Left lung (tissue), 10 donors: ENCODE measurements around the gene EPSTI1. TPM values are rescaled to one million over a fixed set of nuclear protein-coding genes. Genes with fewer than 3 reads are reported as not detected.

Source experiments
- ATAC-seq: fragments of 200-7000 bp; cut with Tn5 transposase; one replicate; pipeline ENCODE4 v1.9.1; 2020; ENCODE audit warnings: moderate library complexity
- DNase-seq, 4 donors: peaks; one replicate each; pipeline ENCODE4 v3.0.0-alpha.2; 2013 to 2020
- H3K27ac ChIP-seq, 2 donors: fragments of 200-600 bp; sonication (generic) in 1 of 2; one replicate each; pipeline versions ENCODE4 v1.5.0 to v1.8.0; 2020 to 2021
- H3K27me3 ChIP-seq, 2 donors: fragments of 200-600 bp; sonication (generic) in 1 of 2; one replicate each; pipeline versions ENCODE4 v1.5.0 to v1.8.0; 2020 to 2021
- H3K36me3 ChIP-seq, 2 donors: fragments of 200-600 bp; sonication (generic) in 1 of 2; one replicate each; pipeline versions ENCODE4 v1.5.0 to v1.8.0; 2020 to 2021
- H3K4me1 ChIP-seq, 2 donors: fragments of 200-600 bp; one replicate each; pipeline ENCODE4 v1.8.0; 2021
- H3K4me3 ChIP-seq, 2 donors: fragments of 200-600 bp; sonication (generic) in 1 of 2; one replicate each; pipeline versions ENCODE4 v1.5.0 to v1.8.0; 2020 to 2021; ENCODE audit warnings: mild to moderate bottlenecking in 1 of 2
- H3K9me3 ChIP-seq, 2 donors: fragments of 200-600 bp; sonication (generic) in 1 of 2; one replicate each; pipeline versions ENCODE4 v1.5.0 to v1.8.0; 2020 to 2021
- CTCF ChIP-seq, 2 donors: fragments of 200-600 bp; sonication (generic) in 1 of 2; IDR thresholded peaks; one replicate each; pipeline versions ENCODE4 v1.5.0 to v1.8.0; 2021; ENCODE audit warnings: antibody characterized with exemption in 2 of 2
- intact Hi-C, 2 donors: fragments of 100-400 bp; cut with DNase I; formaldehyde crosslinking; loops; one replicate each; pipeline versions ENCODE4 v1.11.2 to v1.14.2; 2022
- polyA plus RNA-seq, 6 donors: library from polyadenylated mRNA; unstranded; fragments of 120-200 nt; gene quantifications; one replicate each; pipeline ENCODE4 v1.2.1, GENCODE V29; 2013; ENCODE audit not compliant: insufficient read length in 6 of 6
- total RNA-seq, 2 donors: library from RNA; stranded (reverse); fragmentation: NEBNext Ultra II Directional; extraction: Animal tissue kit (Norgen Biotek cat#: 25700); gene quantifications; one replicate each; pipeline ENCODE4 v1.2.1, GENCODE V29; 2021
- donor health status: DM: no; HTN: yes; CAD: no.
- donor health status: DM: no; HTN: no; CAD: no.

Gene EPSTI1
- total and polyA plus RNA-seq, 8 donors = 11.1 to 22.4 (median 14.1) TPM

DNA sequence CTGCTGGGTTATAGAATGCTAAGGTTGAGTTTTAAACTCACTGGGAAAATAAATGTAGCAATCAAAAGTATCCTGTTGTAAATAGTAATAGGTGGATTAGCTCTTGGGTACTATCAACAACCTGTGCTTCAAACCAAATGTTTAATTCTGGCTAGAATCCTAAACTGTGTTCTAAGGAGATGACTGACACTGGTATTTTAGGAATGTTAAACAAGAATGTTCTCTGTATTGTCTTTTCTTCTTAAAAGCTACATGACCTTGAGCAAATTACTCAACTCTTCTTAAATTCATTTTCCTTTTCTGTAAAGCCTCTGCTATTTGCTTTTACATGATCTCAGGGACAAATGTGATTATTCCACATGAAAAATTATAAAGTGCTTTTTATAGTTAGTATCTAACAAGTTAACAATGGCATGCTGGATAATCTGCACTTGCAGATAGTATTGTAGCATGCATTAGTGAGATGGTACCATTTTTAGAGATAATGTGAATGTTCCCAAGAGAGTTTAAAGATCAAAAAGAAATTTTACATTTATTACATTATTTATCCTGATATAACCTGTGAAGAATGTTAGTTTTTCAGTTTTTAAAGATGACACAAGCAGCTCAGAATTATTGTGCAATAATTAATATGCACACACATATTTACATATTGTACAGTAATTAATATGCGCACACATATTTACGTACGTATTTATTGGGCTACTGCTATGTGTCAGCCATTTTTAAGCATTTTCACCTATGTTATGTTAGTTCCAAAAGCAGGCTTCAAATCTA is 13.6 kb upstream of the EPSTI1 start:
- Histone ChIP-seq H3K36me3 (no peaks in the 10 kb centered on the region), H3K27ac (no peak overlapping the region), H3K4me3 (no peak overlapping the region), H3K27me3 (no peaks in the 10 kb centered on the region), H3K9me3 (peaks cover 0 to 4% of the 10 kb centered on the region in 2 donors), H3K4me1 (no peaks in the 10 kb centered on the region)
- ATAC-seq = peak; percentile 53
- no peak for DNase-seq
- intact Hi-C loops = no loop called here
- no peak for TF ChIP-seq CTCF (IDR thresholded peaks at IDR 0.05)

DNA sequence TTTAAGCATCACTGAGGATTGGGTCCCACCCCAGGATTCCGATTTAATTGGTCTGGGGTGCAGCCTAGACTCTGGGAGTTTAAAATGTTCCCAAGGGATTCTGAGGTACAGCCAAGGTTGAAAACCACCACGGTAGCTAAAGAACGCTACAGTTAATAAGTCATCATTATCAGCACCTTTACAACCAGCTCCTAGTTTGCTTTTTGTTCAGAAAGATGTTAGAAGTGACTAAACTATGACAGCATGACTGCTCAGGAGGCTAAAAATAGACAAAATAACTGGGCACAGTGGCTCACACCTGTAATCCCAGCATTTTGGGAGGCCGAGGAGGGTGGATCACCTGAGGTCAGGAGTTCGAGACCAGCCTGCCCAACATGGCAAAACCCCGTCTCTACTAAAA is 11.7 kb upstream of the EPSTI1 start:
- no peak for TF ChIP-seq CTCF (IDR thresholded peaks at IDR 0.05)
- intact Hi-C loops = no loop called here

GRCh38 chr13:43003010-43003409 is 11.0 kb upstream of the EPSTI1 start:
- Histone ChIP-seq H3K4me1 (no peaks in the 10 kb centered on the region), H3K27ac (no peak overlapping the region), H3K9me3 (peaks cover 0 to 4% of the 10 kb centered on the region in 2 donors), H3K36me3 (no peaks in the 10 kb centered on the region), H3K27me3 (no peaks in the 10 kb centered on the region), H3K4me3 (no peak overlapping the region)
- ATAC-seq (no peak), DNase-seq (no peak)
- intact Hi-C loops = no loop called here
- TF ChIP-seq CTCF (IDR thresholded peaks at IDR 0.05) = no peak

More for the DNA sequence above, 11.7 kb upstream of the EPSTI1 start:
- DNase-seq (no peak), ATAC-seq (no peak)
- Histone ChIP-seq H3K36me3 (no peaks in the 10 kb centered on the region), H3K27me3 (no peaks in the 10 kb centered on the region), H3K4me3 (no peak overlapping the region), H3K27ac (no peak overlapping the region), H3K9me3 (peaks cover 0 to 4% of the 10 kb centered on the region in 2 donors), H3K4me1 (no peaks in the 10 kb centered on the region)

- Histone ChIP-seq H3K4me1 (peaks cover 0 to 3% of the 10 kb centered on the region in 2 donors), H3K27me3 (no peaks in the 10 kb centered on the region), H3K27ac (no peak overlapping the region), H3K9me3 (peaks cover 0 to 4% of the 10 kb centered on the region in 2 donors), H3K36me3 (no peaks in the 10 kb centered on the region), H3K4me3 (no peak overlapping the region)
- no peak for DNase-seq
- intact Hi-C loops = no loop called here
- TF ChIP-seq CTCF (IDR thresholded peaks at IDR 0.05) = no peak
- no peak for ATAC-seq
Measured at GRCh38 chr13:43002021-43002420, 10.0 kb upstream of the EPSTI1 start.

- no peak for TF ChIP-seq CTCF (IDR thresholded peaks at IDR 0.05)
- Histone ChIP-seq H3K4me1 (peaks cover 0 to 4% of the 10 kb centered on the region in 2 donors), H3K36me3 (no peaks in the 10 kb centered on the region), H3K9me3 (peaks cover 0 to 4% of the 10 kb centered on the region in 2 donors), H3K27me3 (no peaks in the 10 kb centered on the region), H3K27ac (no peak overlapping the region), H3K4me3 (no peak overlapping the region)
- ATAC-seq (no peak), DNase-seq (no peak)
- intact Hi-C loops = no loop called here
Measured at GRCh38 chr13:43000676-43001075, 8.6 kb upstream of the EPSTI1 start.
